Lower leg skin (tissue), 3 donors: ENCODE data around the gene LRRC23.

Experiments
- CTCF ChIP-seq, 3 donors: fragments of 450-650 bp; IDR thresholded peaks; one replicate each; pipeline ENCODE4 v1.5.1; 2016; ENCODE audit warnings: antibody characterized with exemption in 3 of 3, mild to moderate bottlenecking in 3 of 3, moderate library complexity in 2 of 3
- POLR2A ChIP-seq, 2 donors: fragments of 450-650 bp; IDR thresholded peaks; one replicate each; pipeline ENCODE4 v1.6.1; 2016 to 2017; ENCODE audit warnings: antibody characterized with exemption in 2 of 2, mild to moderate bottlenecking in 1 of 2, moderate library complexity in 1 of 2

DNA sequence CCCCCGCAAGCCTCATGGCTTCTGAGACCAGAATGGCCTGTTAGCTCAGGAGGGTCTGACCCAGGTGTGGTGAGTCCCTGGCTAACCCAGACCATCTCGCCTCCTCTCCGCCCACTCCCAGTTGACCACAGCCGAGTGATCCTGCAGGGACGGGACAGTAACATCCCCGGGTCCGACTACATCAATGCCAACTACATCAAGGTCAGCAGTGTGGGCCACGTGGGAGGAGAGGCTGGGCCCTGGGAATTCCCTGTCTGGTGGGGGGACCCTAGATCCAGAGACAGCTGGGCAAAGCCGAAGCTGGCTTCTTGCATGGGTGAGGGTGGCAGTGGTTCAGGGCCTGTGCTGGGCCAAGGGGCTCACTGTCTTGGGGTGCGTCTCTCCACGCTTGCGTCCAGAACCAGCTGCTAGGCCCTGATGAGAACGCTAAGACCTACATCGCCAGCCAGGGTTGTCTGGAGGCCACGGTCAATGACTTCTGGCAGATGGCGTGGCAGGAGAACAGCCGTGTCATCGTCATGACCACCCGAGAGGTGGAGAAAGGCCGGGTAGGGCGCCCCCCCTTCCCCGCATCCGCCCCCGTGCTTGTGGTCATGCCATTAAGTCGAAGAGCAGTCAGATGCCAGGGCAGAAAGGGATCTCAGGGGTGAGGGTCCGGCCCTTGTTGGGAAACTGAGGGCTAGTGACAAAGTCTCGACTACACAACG lies 51.6 kb downstream of the LRRC23 start:
- TF ChIP-seq CTCF (IDR thresholded peaks at IDR 0.05), result no peak
- TF ChIP-seq POLR2A (IDR thresholded peaks at IDR 0.05), result no peak
